Islet of Langerhans (tissue), 1 donor: ENCODE data around the gene NOXA1.
"Not testable (repeated sequence)": the region's sequence is repeated elsewhere in the genome, so short reads cannot be mapped to it uniquely, and the experiment has no call there.

Experiments used
- FAIRE-seq: peaks from one replicate; lab custom pipeline; 2011; peaks lifted over from hg19 to GRCh38; lab: Jason Lieb, UNC

The NOXA1 gene

GRCh38 chr9:137465720-137466388, 42.7 kb downstream of the NOXA1 start:
- FAIRE-seq = no peak

GRCh38 chr9:137466389-137467085, 43.3 kb downstream of the NOXA1 start:
- FAIRE-seq = not testable (repeated sequence)

- FAIRE-seq = no peak
These were observed 44.0 kb downstream of the NOXA1 start for GRCh38 chr9:137467161-137467581.

GRCh38 chr9:137467896-137468295, 44.7 kb downstream of the NOXA1 start:
- no peak for FAIRE-seq

GRCh38 chr9:137470785-137471184, 47.6 kb downstream of the NOXA1 start:
- FAIRE-seq = no peak

- no peak for FAIRE-seq
These were observed 51.1 kb downstream of the NOXA1 start for GRCh38 chr9:137474271-137474670.

GRCh38 chr9:137475666-137476065, 52.5 kb downstream of the NOXA1 start:
- FAIRE-seq = no peak

GRCh38 chr9:137476856-137477255, 53.7 kb downstream of the NOXA1 start:
- no peak for FAIRE-seq

- FAIRE-seq = no peak
These were observed 54.8 kb downstream of the NOXA1 start for GRCh38 chr9:137477778-137478612.

GRCh38 chr9:137478613-137478961, 55.4 kb downstream of the NOXA1 start:
- FAIRE-seq = no peak

- FAIRE-seq = no peak
These were observed 56.0 kb downstream of the NOXA1 start for GRCh38 chr9:137478962-137479861.

GRCh38 chr9:137479892-137480685, 56.9 kb downstream of the NOXA1 start:
- FAIRE-seq = no peak

- FAIRE-seq = no peak
These were observed 57.8 kb downstream of the NOXA1 start for GRCh38 chr9:137480686-137481683.

- FAIRE-seq = no peak
These were observed 59.0 kb downstream of the NOXA1 start for GRCh38 chr9:137482094-137482781.
